K562 (cell line): Measurements from ENCODE around the gene TAPBPL. TPM values are rescaled to one million over a fixed set of nuclear protein-coding genes. Genes with fewer than 3 reads are reported as not detected.

Source experiments
- ATAC-seq: fragments of 200-7000 bp; cut with Tn5 transposase; 3 replicates; pipeline ENCODE4 v1.9.1; 2020; ENCODE audit warnings: moderate library complexity
- BruUV-seq: library from RNA; stranded (reverse); fragments of 400-500 nt; replicated peaks from 2 replicates; lab custom pipeline; 2021; lab: Mats Ljungman, UMichigan
- CTCF ChIA-PET: fragments of 300-600 bp; formaldehyde crosslinking; extraction: SDS; loops from one replicate; lab custom pipeline; 2021; ENCODE audit warnings: low intra/inter-chr PET ratio; lab: Yijun Ruan, JAX
- POLR2A ChIA-PET: fragments of 300-600, 350-650 bp; sonication (Branson Sonifier 250); formaldehyde crosslinking; extraction: SDS; loops from one replicate; lab custom pipeline; 2021; ENCODE audit warnings: antibody characterized with exemption, inconsistent platforms; lab: Yijun Ruan, JAX
- DNase-seq, 4 experiments: peaks; one replicate each; pipeline versions ENCODE4 v3.0.0 to v3.0.0-alpha.2; 2011 to 2018; ENCODE audit warnings: low spot score in 3 of 4, mixed read lengths in 3 of 4; ENCODE audit errors: extremely low read depth in 1 of 4
- FAIRE-seq: peaks from 2 replicates; lab custom pipeline; 2011; peaks lifted over from hg19 to GRCh38; lab: Jason Lieb, UNC
- H2AFZ ChIP-seq: 2 replicates; pipeline ENCODE4 v1.6.0; 2011; ENCODE audit warnings: low read depth, low read length, control low read depth, inconsistent platforms
- H3K27ac ChIP-seq: fragments of 200-600 bp; 3 replicates; pipeline ENCODE4 v1.8.0; 2011; ENCODE audit warnings: low read depth, mild to moderate bottlenecking, control low read depth, inconsistent platforms, low read length, moderate library complexity, mixed read lengths; ENCODE audit errors: extremely low read depth
- H3K27me3 ChIP-seq, 2 experiments: fragments of 300-600 bp in 1 of 2; 2 replicates in 1 of 2; 3 replicates in 1 of 2; pipeline versions ENCODE4 v1.6.0 to v1.8.0; 2011; ENCODE audit warnings: inconsistent platforms in 2 of 2, low read length in 2 of 2, mild to moderate bottlenecking in 1 of 2, mixed read lengths in 1 of 2, moderate library complexity in 1 of 2; ENCODE audit not compliant: control insufficient read depth in 2 of 2, insufficient read depth in 2 of 2
- H3K36me3 ChIP-seq: fragments of 300-600 bp; 3 replicates; pipeline ENCODE4 v1.8.0; 2011; ENCODE audit warnings: mild to moderate bottlenecking, low read length, inconsistent platforms; ENCODE audit not compliant: control insufficient read depth, insufficient read depth
- H3K4me1 ChIP-seq, 2 experiments: fragments of 200-600 bp in 1 of 2; replicated peaks in 1 of 2; 2 replicates in 1 of 2; 3 replicates in 1 of 2; pipeline versions ENCODE4 v1.5.1 to v1.8.0; 2011; ENCODE audit warnings: inconsistent platforms in 2 of 2, low read length in 2 of 2, mild to moderate bottlenecking in 1 of 2, mixed read lengths in 1 of 2, moderate library complexity in 1 of 2; ENCODE audit not compliant: control insufficient read depth in 2 of 2, insufficient read depth in 2 of 2
- H3K4me2 ChIP-seq: 2 replicates; pipeline ENCODE4 v1.6.1; 2011; ENCODE audit warnings: low read length, control low read depth, inconsistent platforms, mixed read lengths; ENCODE audit not compliant: insufficient read depth
- H3K4me3 ChIP-seq: fragments of 200-600 bp; sonication (generic), shearing (Covaris generic); 2 replicates; pipeline ENCODE4 v1.5.1; 2016; ENCODE audit warnings: control low read depth, inconsistent platforms
- H3K79me2 ChIP-seq: fragments of 200-600 bp; 3 replicates; pipeline ENCODE4 v1.8.0; 2011; ENCODE audit warnings: low read length, inconsistent platforms; ENCODE audit not compliant: control insufficient read depth, insufficient read depth
- H3K9ac ChIP-seq, 2 experiments: 2 replicates each; pipeline versions ENCODE4 v1.6.0 to v1.6.1; 2011; ENCODE audit warnings: low read depth in 2 of 2, low read length in 2 of 2, control low read depth in 1 of 2, inconsistent platforms in 1 of 2, mild to moderate bottlenecking in 1 of 2, mixed read lengths in 1 of 2; ENCODE audit not compliant: insufficient read depth in 1 of 2
- H3K9me1 ChIP-seq: one replicate; pipeline ENCODE4 v1.6.0; 2011; ENCODE audit warnings: inconsistent platforms, mild to moderate bottlenecking, low read length, moderate library complexity; ENCODE audit not compliant: control insufficient read depth, insufficient read depth
- H3K9me3 ChIP-seq: replicated peaks from 2 replicates; pipeline ENCODE4 v1.5.1; 2011; ENCODE audit warnings: low read depth, low read length, inconsistent platforms; ENCODE audit not compliant: control insufficient read depth, insufficient read depth
- H4K20me1 ChIP-seq: replicated peaks from 2 replicates; pipeline ENCODE4 v1.6.1; 2011; ENCODE audit warnings: low read length, inconsistent platforms, mixed read lengths; ENCODE audit not compliant: control insufficient read depth, insufficient read depth
- ARID1B ChIP-seq: fragments of 450-650 bp; IDR thresholded peaks from 2 replicates; pipeline ENCODE4 v1.6.1; 2016; ENCODE audit warnings: antibody characterized with exemption, mild to moderate bottlenecking, inconsistent platforms
- CBX2 ChIP-seq: fragments of 200-600 bp; sonication (generic); IDR thresholded peaks from one replicate; pipeline ENCODE4 v1.6.1; 2012; ENCODE audit warnings: mild to moderate bottlenecking, low read length, inconsistent platforms; ENCODE audit not compliant: insufficient read depth, poor library complexity, severe bottlenecking
- CBX3 ChIP-seq, 2 experiments: IDR thresholded peaks; 1 replicate in 1 of 2; 2 replicates in 1 of 2; pipeline ENCODE4 v1.6.1; 2012; ENCODE audit warnings: inconsistent platforms in 2 of 2, low read length in 2 of 2, borderline replicate concordance in 1 of 2, control low read depth in 1 of 2
- CHD4 ChIP-seq: fragments of 200-600 bp; sonication (generic); IDR thresholded peaks from 3 replicates; pipeline ENCODE4 v1.6.1; 2012; ENCODE audit warnings: low read depth, mild to moderate bottlenecking, mixed read lengths, low read length, inconsistent platforms; ENCODE audit not compliant: insufficient read depth, insufficient replicate concordance, poor library complexity, severe bottlenecking
- HDAC2 ChIP-seq: fragments of 450-650 bp; IDR thresholded peaks from 2 replicates; pipeline ENCODE4 v1.6.1; 2016; ENCODE audit warnings: mild to moderate bottlenecking
- HNRNPUL1 ChIP-seq: fragments of 200-400 bp; formaldehyde crosslinking; IDR thresholded peaks from 2 replicates; pipeline ENCODE4 v1.6.1; 2017; ENCODE audit warnings: low read length
- IRF2 ChIP-seq: sonication (generic); formaldehyde crosslinking; IDR thresholded peaks from 2 replicates; pipeline ENCODE4 v1.8.1; 2022; ENCODE audit warnings: mild to moderate bottlenecking, missing genetic modification reagents
- NR2C1 ChIP-seq, 2 experiments: fragments of 450-650 bp; IDR thresholded peaks; 2 replicates each; pipeline ENCODE4 v1.6.1; 2017; ENCODE audit warnings: mild to moderate bottlenecking in 2 of 2, antibody characterized with exemption in 1 of 2, inconsistent platforms in 1 of 2, missing compliant biosample characterization in 1 of 2, missing genetic modification characterization in 1 of 2
- POLR2H ChIP-seq: IDR thresholded peaks from 2 replicates; pipeline ENCODE4 v1.6.1; 2016; ENCODE audit warnings: missing genetic modification characterization, low read depth, mild to moderate bottlenecking, control low read depth, missing compliant biosample characterization, moderate library complexity
- RBM34 ChIP-seq: fragments of 200-400 bp; formaldehyde crosslinking; IDR thresholded peaks from 2 replicates; pipeline ENCODE4 v1.6.1; 2018; ENCODE audit warnings: low read length, borderline replicate concordance; ENCODE audit not compliant: insufficient read depth
- SMAD2 ChIP-seq: fragments of 150-350 bp; IDR thresholded peaks from 2 replicates; pipeline ENCODE4 v1.6.1; 2014; ENCODE audit warnings: low read depth, mild to moderate bottlenecking, low read length
- TAF15 ChIP-seq: fragments of 200-400 bp; formaldehyde crosslinking; IDR thresholded peaks from 2 replicates; pipeline ENCODE4 v1.6.1; 2017; ENCODE audit warnings: mild to moderate bottlenecking, low read depth, low read length, moderate library complexity
- ZBTB34 ChIP-seq: fragments of 250-450 bp; sonication (Bioruptor Pico); IDR thresholded peaks from 2 replicates; pipeline ENCODE4 v1.8.0; 2021; ENCODE audit warnings: mild to moderate bottlenecking, moderate library complexity
- ZNF24 ChIP-seq: fragments of 450-650 bp; IDR thresholded peaks from 2 replicates; pipeline ENCODE4 v1.6.1; 2016
- ZNF589 ChIP-seq: fragments of 200-800 bp; sonication (Bioruptor generic); IDR thresholded peaks from 2 replicates; pipeline ENCODE4 v1.6.1; 2016; ENCODE audit warnings: low read depth, missing genetic modification characterization, missing compliant biosample characterization
- ZNF639 ChIP-seq, 2 experiments: fragments of 200-800 bp in 1 of 2; sonication (Bioruptor generic) in 1 of 2; sonication (generic) in 1 of 2; formaldehyde crosslinking in 1 of 2; IDR thresholded peaks in 1 of 2; conservative IDR thresholded peaks in 1 of 2; 2 replicates each; pipeline versions ENCODE4 v1.5.0 to v1.6.1; 2016 to 2020; ENCODE audit warnings: missing compliant biosample characterization in 1 of 2, missing genetic modification characterization in 1 of 2, missing genetic modification reagents in 1 of 2
- WGBS: fragments of 100-300 bp; shearing (Covaris generic); methylation state at CpG from one replicate; pipeline ENCODE4 v1.1.6; 2016; ENCODE audit warnings: low coverage, mixed read lengths; ENCODE audit not compliant: insufficient coverage; ENCODE audit errors: missing lambda C conversion rate; 5-methylcytosine and 5-hydroxymethylcytosine counted together
- in situ Hi-C: fragments of 300-500 bp; cut with MboI; formaldehyde crosslinking; loops from 4 replicates; pipeline ENCODE4 v1.15.0; 2018; ENCODE audit warnings: inconsistent platforms, mixed read lengths
- intact Hi-C: fragments of 100-400 bp; cut with micrococcal nuclease; formaldehyde crosslinking; loops from 2 replicates; pipeline ENCODE4 v1.14.2; 2022
- polyA plus RNA-seq, 8 experiments: library from polyadenylated mRNA; depleted of rRNA in 4 of 8; stranded (reverse) in 5 of 8; unstranded in 3 of 8; fragments of >200 nt; fragmentation: Nextera tagmentation in 2 of 8; fragmentation: Illumina TruSeq in 1 of 8; extraction: Ambion mirVana in 2 of 8; extraction: Trizol in 1 of 8; gene quantifications; 2 replicates each; pipeline versions ENCODE4 v1.2.1 to v1.2.3, GENCODE V29; 2011 to 2014; ENCODE audit warnings: inconsistent platforms in 1 of 8, missing spikeins in 1 of 8
- total RNA-seq, 7 experiments: library from RNA; depleted of rRNA in 6 of 7; stranded (reverse); fragments of >200 nt in 6 of 7; fragmentation: Illumina TruSeq in 2 of 7; extraction: Trizol in 2 of 7; gene quantifications; 2 replicates each; pipeline versions ENCODE4 v1.2.1 to v1.2.3, GENCODE V29; 2011 to 2021; ENCODE audit warnings: low replicate concordance in 1 of 7

The TAPBPL gene
- total and polyA plus RNA-seq, 9 of the 15 experiments (the other 6 are each of a cell fraction or from before 2014, with no cell fraction given) = 0.29 to 1.6 (median 0.45) TPM

GRCh38 chr12:6493497-6494257 is 41.8 kb downstream of the TAPBPL start, which contains the start of gene NCAPD2:
NCAPD2 (plus strand) TSS chr12:6494102; CDS start chr12:6495099, 997 bp downstream.
- peaks cover 42% of the 10 kb centered on the region for H3K36me3 ChIP-seq
- POLR2A ChIA-PET = interaction anchor here (0.6 to 1.9 kb wide), 11 partner anchors 8 to 275 kb away, joined by 3 to 12 read pairs (median 4); partner anchors contain the start of genes GAPDH, TAPBPL and VAMP1
- in situ Hi-C loops (no loop called here), intact Hi-C loops (loop anchor here (2.0 kb wide), 1 partner anchor 41 kb away; the partner anchor contains the start of gene GAPDH)
- peak within 1 kb of the TSS; percentile 86 for H3K27ac ChIP-seq
- H3K9ac ChIP-seq = peak within 1 kb of the TSS; percentile 83 to 94
- DNase-seq (peak; percentile 95 to 97 (median 96)), ATAC-seq (peak; percentile 94), FAIRE-seq (peak; percentile 87)
- CTCF ChIA-PET = no interaction called here
- H3K4me1 ChIP-seq = peaks cover 0 to 15% of the 10 kb centered on the region in 2 experiments; a peak in 3 of 5 replicates
- H3K4me2 ChIP-seq = peak within 1 kb of the TSS; percentile 89
- no peaks in the 10 kb centered on the region for H3K9me3 ChIP-seq
- BruUV-seq = no TSS peak
- H3K9me1 ChIP-seq = no peaks in the 10 kb centered on the region
- no peaks in the 10 kb centered on the region for H3K27me3 ChIP-seq
- H3K79me2 ChIP-seq = peaks cover 44% of the 10 kb centered on the region
- H2AFZ ChIP-seq = peak within 1 kb of the TSS; percentile 92
- peak within 1 kb of the TSS; percentile 50 for H3K4me3 ChIP-seq
- H4K20me1 ChIP-seq = no peaks in the 10 kb centered on the region
- under 1% methylated on average over 27 of the region's 49 CpGs for WGBS
- TF ChIP-seq CBX2 = no peak
- TF ChIP-seq CHD4 = no peak
- no peak for TF ChIP-seq NR2C1 (IDR thresholded peaks at IDR 0.05)
- no peak for TF ChIP-seq NR2C1 (tag; IDR thresholded peaks at IDR 0.05)
- TF ChIP-seq RBM34 = no peak
- no peak for TF ChIP-seq IRF2
- no peak; the same call in 1 of the 2 replicates for TF ChIP-seq ZNF24
- TF ChIP-seq ZNF589 = no peak
- no peak for TF ChIP-seq ARID1B
- no peak; a peak in 1 of 3 replicates for TF ChIP-seq CBX3 (IDR thresholded peaks at IDR 0.05; ENCODE audit: borderline replicate concordance in 1 of 2, low read length in 2 of 2)
- TF ChIP-seq POLR2H (tag) = peak; percentile 64
- no peak for TF ChIP-seq SMAD2
- TF ChIP-seq ZNF639 (CRISPR knock-in tag; conservative IDR thresholded peaks at IDR 0.05 in 1 of 2, IDR thresholded peaks at IDR 0.05 in 1 of 2) = peak in 1 of 2 experiments; percentile 12; a peak in 1 of 4 replicates
- TF ChIP-seq HNRNPUL1 = no peak
- peak; percentile 24; the same call in 1 of the 2 replicates for TF ChIP-seq HDAC2
- TF ChIP-seq TAF15 = no peak
- no peak for TF ChIP-seq ZBTB34 (CRISPR knock-in tag)
